ENCODE data around the gene LAPTM5. TPM values are rescaled to one million over a fixed set of nuclear protein-coding genes. Genes with fewer than 3 reads are reported as not detected.

LAPTM5 gene
- total and polyA plus RNA-seq, 2 of the 8 experiments (the other 6 are each of a cell fraction or from before 2014, with no cell fraction given): 0.37 to 1.4 TPM

- Histone ChIP-seq H3K23me2 (ENCODE audit: low read depth, low read length) (no peaks in the 10 kb centered on the region), H3K36me3 (ENCODE audit: control insufficient read depth in 2 of 4, insufficient read depth in 4 of 4, low read length in 3 of 4) (no peaks in the 10 kb centered on the region), H4K91ac (replicated peaks; ENCODE audit: insufficient read length, low read length) (no peak overlapping the region), H2BK120ac (replicated peaks; ENCODE audit: low read depth, low read length) (no peak overlapping the region), H2BK20ac (ENCODE audit: low read length) (no peak overlapping the region), H4K5ac (ENCODE audit: insufficient read length, low read depth, low read length) (no peak overlapping the region), H3K56ac (replicated peaks; ENCODE audit: insufficient read length, low read depth, low read length) (no peak overlapping the region), H2AK5ac (ENCODE audit: low read depth, low read length) (no peak overlapping the region), H3K4me1 (replicated peaks in 1 of 4; ENCODE audit: control insufficient read depth in 3 of 4, insufficient read depth in 4 of 4, low read length in 3 of 4) (peaks cover 0 to 4% (median 2%) of the 10 kb centered on the region in 4 experiments; a peak in 5 of 7 replicates), H3K9me3 (ENCODE audit: insufficient read depth in 2 of 2, low read depth in 1 of 2, low read length in 1 of 2) (no peaks in the 10 kb centered on the region), H3K79me2 (ENCODE audit: control insufficient read depth in 1 of 2, insufficient read depth in 2 of 2, low read length in 2 of 2) (no peaks in the 10 kb centered on the region), H3K9ac (replicated peaks in 1 of 4; ENCODE audit: extremely low read depth in 1 of 4, low read depth in 3 of 4, low read length in 3 of 4) (peak overlapping the region in 1 of 4 experiments; percentile 29; a peak in 2 of 7 replicates), H3K14ac (ENCODE audit: insufficient read length) (no peak overlapping the region), H3K4me2 (ENCODE audit: insufficient read depth in 1 of 2, low read depth in 2 of 2, low read length in 2 of 2) (peak overlapping the region in 1 of 2 experiments; percentile 56; a peak in 2 of 4 replicates), H3K23ac (ENCODE audit: insufficient read length) (no peak overlapping the region), H4K20me1 (replicated peaks in 1 of 2; ENCODE audit: control insufficient read depth in 1 of 2, insufficient read depth in 2 of 2, low read length in 2 of 2) (no peaks in the 10 kb centered on the region), H3K18ac (ENCODE audit: extremely low read depth, low read length) (no peak overlapping the region; the same call in 1 of the 2 replicates), H2BK12ac (ENCODE audit: low read depth, low read length) (peak overlapping the region; percentile 62; the same call in 1 of the 2 replicates), H2AFZ (ENCODE audit: low read length) (peak overlapping the region; percentile 95; the same call in 1 of the 2 replicates), H3K4me3 (ENCODE audit: extremely low read depth in 1 of 4, insufficient read depth in 2 of 4, low read depth in 3 of 4, low read length in 4 of 4) (peak overlapping the region in 1 of 4 experiments; percentile 31; a peak in 1 of 8 replicates), H2BK5ac (ENCODE audit: low read depth, low read length) (no peak overlapping the region), H4K8ac (ENCODE audit: extremely low read depth, insufficient read depth, low read length) (no peak overlapping the region), H3K4ac (replicated peaks; ENCODE audit: insufficient read length, low read depth, low read length) (no peak overlapping the region), H2BK15ac (ENCODE audit: low read length) (0 out of 2 replicates have a peak overlapping the region, but pooled peaks have one; percentile 81), H3K27ac (ENCODE audit: low read depth, low read length) (no peak overlapping the region), H3K27me3 (replicated peaks in 1 of 4; ENCODE audit: control insufficient read depth in 3 of 4, extremely low read depth in 1 of 4, insufficient read depth in 3 of 4, low read length in 3 of 4) (no peaks in the 10 kb centered on the region; a peak in 1 of 7 replicates), H3K79me1 (ENCODE audit: low read depth, low read length) (no peaks in the 10 kb centered on the region)
- FAIRE-seq (no peak), DNase-seq (ENCODE audit: low read depth in 1 of 2, low spot score in 2 of 2) (peak in 1 of 2 experiments; percentile 91)
- CTCF ChIA-PET (ENCODE audit: partially characterized antibody): interaction anchor here (0.7 to 51.2 kb wide), 29 partner anchors 10 to 1357 kb away, joined by 3 to 1640 read pairs (median 5); partner anchors contain the start of genes LAPTM5, MATN1 and SDC3
- POLR2A ChIA-PET (ENCODE audit: partially characterized antibody): interaction anchor here (1.1 to 1.4 kb wide), 2 partner anchors 10 to 128 kb away, joined by 3 to 6 read pairs; no protein-coding TSS in a partner anchor
- WGBS, 2 experiments (ENCODE audit: extremely low coverage in 1 of 2, insufficient coverage in 1 of 2, insufficient read length in 1 of 2, insufficient replicate concordance in 2 of 2, low coverage in 1 of 2, low lambda C conversion rate in 2 of 2, missing lambda C conversion rate in 1 of 2): 35% methylated on average over 19 of the region's 25 CpGs; no CpG with 5 or more reads in 1 of the 2 experiments
- TF ChIP-seq SIN3A (conservative IDR thresholded peaks at IDR 0.05 in 1 of 2, IDR thresholded peaks at IDR 0.05 in 1 of 2; ENCODE audit: low read depth in 1 of 2, low read length in 2 of 2) (peak in 1 of 2 experiments; percentile 29; a peak in 1 of 4 replicates), POLR2A (IDR thresholded peaks at IDR 0.05; ENCODE audit: control extremely low read depth in 1 of 2, low read depth in 2 of 2, low read length in 2 of 2) (no peak), JUND (IDR thresholded peaks at IDR 0.05; ENCODE audit: low read length) (no peak), SIRT6 (IDR thresholded peaks at IDR 0.05; ENCODE audit: low read length) (no peak), SUZ12 (IDR thresholded peaks at IDR 0.05; ENCODE audit: low read length) (no peak), RAD21 (IDR thresholded peaks at IDR 0.05 in 1 of 2, conservative IDR thresholded peaks at IDR 0.05 in 1 of 2; ENCODE audit: low read depth in 2 of 2, low read length in 2 of 2) (peak; percentile 86 to 90), CBX5 (IDR thresholded peaks at IDR 0.05; ENCODE audit: low read depth, low read length) (no peak), CREB1 (IDR thresholded peaks at IDR 0.05) (no peak), POU5F1 (IDR thresholded peaks at IDR 0.05; ENCODE audit: low read depth, low read length) (no peak), SRF (IDR thresholded peaks at IDR 0.05; ENCODE audit: low read depth, low read length) (no peak), NRF1 (IDR thresholded peaks at IDR 0.05; ENCODE audit: low read depth, low read length) (no peak), TCF12 (IDR thresholded peaks at IDR 0.05; ENCODE audit: low read depth, low read length) (no peak)
These were observed 25.0 kb upstream of the LAPTM5 start for GRCh38 chr1:30782361-30783255.
